Activated gamma-delta T cell treated with anti-CD3 and anti-CD28 coated beads, Interleukin-2, amount 50 U/mL, for 16 hours (primary cell): ENCODE results near the gene PIEZO2.
"Not testable (repeated sequence)": the region's sequence is repeated elsewhere in the genome, so short reads cannot be mapped to it uniquely, and the experiment has no call there.

Experiments
- DNase-seq: peaks from one replicate; pipeline ENCODE4 v3.0.0-alpha.2; 2020; ENCODE audit warnings: low read depth

The PIEZO2 gene

DNA sequence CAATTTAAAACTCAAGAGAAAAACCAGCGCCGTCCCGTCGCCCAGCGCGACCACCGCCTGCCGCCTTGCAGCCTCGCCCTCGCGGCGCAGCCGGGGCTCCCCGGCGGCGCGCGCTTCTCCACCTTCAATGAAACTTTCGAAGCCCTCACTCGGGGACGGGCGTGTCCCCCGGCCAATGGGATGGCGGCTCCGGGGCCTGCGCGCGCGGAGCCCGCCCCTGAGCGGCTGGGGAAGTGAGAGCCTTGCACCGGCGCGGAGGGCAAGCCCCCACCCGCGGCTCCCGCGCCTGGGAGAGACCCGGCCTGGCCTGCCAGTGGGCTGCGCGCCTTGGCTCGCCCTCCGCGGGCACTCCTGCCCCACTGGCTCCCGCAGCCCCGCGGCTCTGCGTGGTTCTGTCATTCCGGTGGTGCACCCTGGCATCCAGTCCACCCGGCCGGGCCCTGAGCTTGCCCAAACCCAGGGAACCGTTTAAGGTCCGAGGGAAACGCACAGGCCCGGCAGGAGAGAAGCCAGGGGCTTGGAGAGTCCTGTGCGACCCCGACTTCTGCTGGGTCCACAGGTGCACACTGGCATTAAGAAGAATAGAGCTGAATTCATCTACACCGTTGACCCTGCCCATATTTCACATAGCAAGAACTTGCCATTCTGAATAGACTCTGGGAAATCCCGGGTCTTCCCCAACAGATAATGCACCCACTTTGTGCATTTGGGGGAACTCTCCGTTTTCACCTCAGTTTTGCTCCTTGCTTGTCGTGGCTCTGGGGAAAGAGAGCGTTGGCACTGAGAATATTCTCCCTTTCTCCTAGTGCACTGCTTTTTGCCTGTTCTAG, at the start of gene PIEZO2:
Gene PIEZO2 (minus strand): TSS at position 129 of the 830 bp plus-strand sequence. CDS start 981 bp downstream, outside the sequence.
- DNase-seq = no peak

- no peak for DNase-seq
These were observed 34.3 kb upstream of the PIEZO2 start for GRCh38 chr18:11183637-11184036.

GRCh38 chr18:11181629-11182028, 32.3 kb upstream of the PIEZO2 start:
- DNase-seq = not testable (repeated sequence)

DNA sequence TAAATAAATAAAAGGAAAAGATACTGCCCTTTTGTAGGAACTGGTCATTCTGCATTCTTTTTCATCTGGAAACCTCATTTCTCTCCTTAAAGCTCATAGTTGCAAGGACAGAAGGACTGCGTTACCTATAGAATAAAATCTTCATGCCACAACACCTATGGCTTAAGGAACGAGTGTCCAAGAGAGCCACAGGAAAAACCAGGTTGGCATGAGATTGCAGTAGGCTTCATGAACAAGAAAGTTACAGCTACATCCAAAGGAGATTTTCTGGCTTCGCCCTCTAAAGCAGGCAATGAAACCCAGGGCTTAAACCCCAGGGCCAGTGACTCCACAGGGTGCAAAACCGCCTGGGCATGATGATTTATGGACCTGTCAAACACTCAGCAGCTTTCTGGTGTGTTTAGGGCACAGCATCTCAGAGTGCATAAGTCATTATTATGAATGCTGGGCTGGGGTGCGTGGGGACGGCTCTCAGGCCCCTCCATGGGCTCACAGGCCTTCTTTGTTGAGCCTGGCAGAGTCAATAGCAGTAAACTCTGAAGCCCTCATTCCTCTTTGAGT, 30.7 kb upstream of the PIEZO2 start:
- no peak for DNase-seq

- DNase-seq = no peak
These were observed 29.7 kb upstream of the PIEZO2 start for GRCh38 chr18:11178951-11179549.

GRCh38 chr18:11177382-11177781, 28.0 kb upstream of the PIEZO2 start:
- no peak for DNase-seq

- no peak for DNase-seq
These were observed 27.1 kb upstream of the PIEZO2 start for GRCh38 chr18:11176481-11176881.

- no peak for DNase-seq
These were observed 26.1 kb upstream of the PIEZO2 start for GRCh38 chr18:11175266-11175979.

- DNase-seq = not testable (repeated sequence)
These were observed 24.8 kb upstream of the PIEZO2 start for GRCh38 chr18:11174179-11174578.

- no peak for DNase-seq
These were observed 18.4 kb upstream of the PIEZO2 start for GRCh38 chr18:11167778-11168177.

GRCh38 chr18:11165952-11166351, 16.6 kb upstream of the PIEZO2 start:
- no peak for DNase-seq

DNA sequence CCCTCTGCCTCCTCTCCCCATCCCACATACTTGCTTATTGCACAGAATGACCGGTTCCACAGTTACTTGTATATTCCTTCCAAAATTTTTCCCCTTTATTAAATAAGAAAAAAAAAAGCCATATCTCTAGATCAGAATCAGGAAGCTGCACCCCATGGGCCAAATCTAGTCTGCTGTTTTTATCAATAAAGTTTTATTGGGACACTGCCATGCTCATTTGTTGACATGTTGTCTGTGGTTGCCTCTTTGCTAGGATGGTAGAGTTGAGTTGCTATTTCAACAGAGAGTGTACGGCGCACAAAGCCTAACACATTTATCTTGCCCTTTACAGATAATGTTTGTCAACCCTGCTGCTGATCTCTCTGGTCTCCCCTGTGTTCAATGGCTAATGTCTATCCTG, 15.8 kb upstream of the PIEZO2 start:
- DNase-seq = no peak

- no peak for DNase-seq
These were observed 14.3 kb upstream of the PIEZO2 start for GRCh38 chr18:11163665-11164064.

- no peak for DNase-seq
These were observed 13.5 kb upstream of the PIEZO2 start for GRCh38 chr18:11162889-11163288.

- no peak for DNase-seq
These were observed 13.1 kb upstream of the PIEZO2 start for GRCh38 chr18:11162462-11162861.

- no peak for DNase-seq
These were observed 10.9 kb upstream of the PIEZO2 start for GRCh38 chr18:11160313-11160712.

DNA sequence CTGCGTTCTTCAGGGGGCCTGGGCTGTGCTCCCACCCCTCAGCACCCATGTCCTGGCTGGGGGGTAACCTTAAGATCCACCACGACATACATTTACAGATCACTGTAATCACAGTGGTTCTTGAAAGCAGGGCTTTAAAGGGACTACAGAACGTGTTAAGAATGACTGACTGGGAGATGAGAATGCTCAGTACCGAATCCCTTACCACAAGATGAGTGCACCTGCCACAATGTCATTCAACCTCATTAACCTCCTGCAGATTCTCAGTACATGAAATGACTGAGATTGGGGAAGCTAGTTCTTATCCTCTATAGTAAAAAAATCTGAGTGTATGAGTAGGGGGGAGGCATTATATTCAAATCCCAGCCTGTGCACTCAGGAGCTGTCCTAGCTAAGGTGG, 10.5 kb upstream of the PIEZO2 start:
- DNase-seq = no peak

GRCh38 chr18:11156978-11157377, 7.6 kb upstream of the PIEZO2 start:
- DNase-seq = no peak

DNA sequence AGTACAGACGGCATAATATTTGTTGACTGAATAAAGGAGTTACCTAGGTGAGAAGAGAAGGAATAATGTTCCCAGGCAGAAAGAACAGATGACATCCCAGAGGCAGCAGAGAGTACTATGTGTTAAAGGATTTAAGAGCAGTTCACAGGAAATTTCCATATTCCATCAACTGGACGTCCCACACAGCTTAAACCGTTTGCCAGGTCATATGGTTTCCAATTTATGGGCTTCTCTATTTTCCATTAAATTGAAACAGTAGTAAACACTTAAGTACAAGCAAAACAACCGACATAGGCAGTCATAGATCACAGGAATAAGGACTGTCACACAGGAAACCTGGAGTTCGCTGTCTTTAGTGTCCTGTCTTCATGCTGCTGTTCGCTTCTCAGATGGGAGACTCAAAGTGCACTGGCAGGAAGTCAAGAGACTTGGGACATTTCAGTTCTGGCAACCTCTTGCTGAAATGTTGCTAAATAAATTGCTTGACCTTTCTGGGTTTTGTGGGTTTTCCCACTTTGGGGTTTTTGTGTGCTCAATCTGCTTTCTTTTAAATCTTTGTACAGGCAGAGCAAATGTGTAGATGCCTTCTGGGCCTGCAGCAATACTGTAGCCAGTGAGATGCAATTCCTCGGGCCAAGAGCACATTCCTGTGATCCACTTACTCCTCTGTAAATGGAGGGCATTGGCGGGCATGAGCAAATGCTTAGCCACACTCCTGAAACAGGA, 5.8 kb upstream of the PIEZO2 start:
- no peak for DNase-seq

GRCh38 chr18:11154368-11154989, 5.1 kb upstream of the PIEZO2 start:
- no peak for DNase-seq

DNA sequence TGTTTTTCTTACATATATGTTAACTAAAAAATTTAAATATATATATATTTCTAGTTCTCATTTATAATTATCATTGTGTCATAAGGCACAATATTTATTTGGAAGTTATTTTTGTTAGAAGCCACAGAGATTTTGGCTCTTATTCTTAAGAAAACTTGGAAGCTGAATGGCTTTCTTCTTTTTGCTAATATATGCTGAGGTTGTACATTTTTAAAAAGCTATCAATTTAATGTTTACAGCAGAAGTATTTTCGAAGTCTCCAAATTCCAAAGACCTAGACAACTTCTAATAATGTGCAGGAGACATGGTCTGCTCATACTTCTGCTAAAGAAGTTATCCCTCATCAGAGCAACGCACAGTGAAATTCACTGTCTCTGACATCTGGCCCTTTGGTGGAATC, 3.7 kb upstream of the PIEZO2 start:
- DNase-seq = no peak

DNA sequence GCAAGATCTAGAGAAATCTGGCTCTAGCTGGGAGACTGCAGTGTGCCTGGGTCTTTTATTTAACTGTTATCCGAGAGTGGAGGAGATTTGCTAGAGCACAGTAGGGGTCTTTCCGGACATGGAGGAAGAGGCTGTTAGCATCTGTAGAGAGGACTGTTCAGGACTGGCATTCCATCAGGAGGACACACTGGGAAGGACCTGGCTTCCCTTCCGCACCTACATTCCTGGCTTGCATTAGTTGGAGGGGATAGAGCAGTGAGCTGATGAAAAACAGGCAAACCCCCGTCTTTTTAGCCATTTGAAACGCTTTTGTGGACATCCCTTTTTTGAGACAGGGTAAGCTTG, 874 bp upstream of the PIEZO2 start:
- no peak for DNase-seq
